NCI-H345 (cell line): ENCODE measurements around the gene ACADL.

Source experiments
- DNase-seq: peaks from one replicate; lab custom pipeline; 2025; lab: John Stamatoyannopoulos, UW

Gene ACADL

GRCh38 chr2:210224941-210225672 is at the start of gene ACADL:
TSS of gene ACADL (minus strand) at chr2:210225447. CDS start at chr2:210225263, 184 bp downstream.
- DNase-seq, result peak; percentile 44

- no peak for DNase-seq
Observed at GRCh38 chr2:210271300-210271699, 46.1 kb upstream of the ACADL start.

GRCh38 chr2:210269148-210269547 is 43.9 kb upstream of the ACADL start:
- DNase-seq, result no peak

GRCh38 chr2:210268281-210268680 is 43.0 kb upstream of the ACADL start:
- DNase-seq, result no peak

- DNase-seq, result no peak
Observed at GRCh38 chr2:210267698-210268097, 42.5 kb upstream of the ACADL start.

GRCh38 chr2:210264282-210264681 is 39.0 kb upstream of the ACADL start:
- no peak for DNase-seq

GRCh38 chr2:210263841-210264240 is 38.6 kb upstream of the ACADL start:
- DNase-seq, result no peak

GRCh38 chr2:210262036-210262435 is 36.8 kb upstream of the ACADL start:
- DNase-seq, result no peak

- DNase-seq, result no peak
Observed at GRCh38 chr2:210259687-210260086, 34.4 kb upstream of the ACADL start.

- DNase-seq, result no peak
Observed at GRCh38 chr2:210252699-210253606, 27.7 kb upstream of the ACADL start.

- no peak for DNase-seq
Observed at GRCh38 chr2:210250622-210251021, 25.4 kb upstream of the ACADL start.

GRCh38 chr2:210233487-210233886 is 8.2 kb upstream of the ACADL start:
- no peak for DNase-seq

- no peak for DNase-seq
Observed at GRCh38 chr2:210230984-210231383, 5.7 kb upstream of the ACADL start.

GRCh38 chr2:210230518-210230917 is 5.3 kb upstream of the ACADL start:
- DNase-seq, result no peak

- DNase-seq, result no peak
Observed at GRCh38 chr2:210228586-210228985, 3.3 kb upstream of the ACADL start.

GRCh38 chr2:210227290-210228088 is 2.2 kb upstream of the ACADL start:
- DNase-seq, result no peak

GRCh38 chr2:210226223-210226622 is 976 bp upstream of the ACADL start:
- no peak for DNase-seq

- no peak for DNase-seq
Observed at GRCh38 chr2:210224591-210224940, 681 bp downstream of the ACADL start.

GRCh38 chr2:210215120-210215519 is 10.1 kb downstream of the ACADL start:
- no peak for DNase-seq

GRCh38 chr2:210210185-210210584 is 15.1 kb downstream of the ACADL start:
- DNase-seq, result no peak

- DNase-seq, result no peak
Observed at GRCh38 chr2:210207929-210208328, 17.3 kb downstream of the ACADL start.

- no peak for DNase-seq
Observed at GRCh38 chr2:210203558-210203957, 21.7 kb downstream of the ACADL start.
